GM23338 (cell line): ENCODE measurements around the gene FOXP4. TPM values are rescaled to one million over a fixed set of nuclear protein-coding genes. Genes with fewer than 3 reads are reported as not detected.

Experiments used
- ATAC-seq: fragments of 200-7000 bp; cut with Tn5 transposase; 3 replicates; pipeline ENCODE4 v1.9.1; 2020
- DNase-seq: peaks from one replicate; pipeline ENCODE4 v3.0.0-alpha.2; 2015; ENCODE audit warnings: low spot score
- H2AFZ ChIP-seq: fragments of 200-600 bp; sonication (generic); 2 replicates; pipeline ENCODE4 v1.8.0; 2016; ENCODE audit warnings: antibody characterized with exemption, mild to moderate bottlenecking, moderate library complexity
- H3F3A ChIP-seq: fragments of 200-600 bp; sonication (generic); replicated peaks from 2 replicates; pipeline ENCODE4 v1.8.0; 2017; ENCODE audit warnings: antibody characterized with exemption, mixed run types, low read depth
- H3K27ac ChIP-seq: fragments of 200-600 bp; sonication (generic); 2 replicates; pipeline ENCODE4 v1.6.1; 2016; ENCODE audit warnings: low read depth
- H3K27me3 ChIP-seq: fragments of 200-600 bp; sonication (generic); 2 replicates; pipeline ENCODE4 v1.8.0; 2016; ENCODE audit warnings: mild to moderate bottlenecking, mixed run types, moderate library complexity; ENCODE audit not compliant: insufficient read depth
- H3K36me3 ChIP-seq: fragments of 200-600 bp; sonication (generic); 2 replicates; pipeline ENCODE4 v1.8.0; 2016; ENCODE audit warnings: mild to moderate bottlenecking; ENCODE audit not compliant: insufficient read depth
- H3K4me1 ChIP-seq: fragments of 200-600 bp; sonication (generic); 2 replicates; pipeline ENCODE4 v1.8.0; 2016; ENCODE audit warnings: mild to moderate bottlenecking, moderate library complexity; ENCODE audit not compliant: insufficient read depth
- H3K4me2 ChIP-seq: fragments of 200-600 bp; sonication (generic); 2 replicates; pipeline ENCODE4 v1.7.1; 2017; ENCODE audit warnings: mixed run types
- H3K4me3 ChIP-seq: fragments of 200-600 bp; sonication (generic); 2 replicates; pipeline ENCODE4 v1.6.1; 2016; ENCODE audit warnings: mixed run types
- H3K79me2 ChIP-seq: fragments of 200-600 bp; sonication (generic); replicated peaks from 2 replicates; pipeline ENCODE4 v1.8.0; 2017; ENCODE audit warnings: mild to moderate bottlenecking; ENCODE audit not compliant: insufficient read depth
- H3K9me2 ChIP-seq: fragments of 200-600 bp; sonication (generic); 2 replicates; pipeline ENCODE4 v1.8.0; 2017; ENCODE audit not compliant: insufficient read depth
- H4K20me1 ChIP-seq: fragments of 200-600 bp; sonication (generic); replicated peaks from 2 replicates; pipeline ENCODE4 v1.8.0; 2017; ENCODE audit warnings: mild to moderate bottlenecking; ENCODE audit not compliant: insufficient read depth
- H3K27ac Mint-ChIP-seq: 2 replicates; pipeline ENCODE4 v1.8.0; 2020; ENCODE audit warnings: inconsistent platforms, mild to moderate bottlenecking, moderate library complexity, mixed read lengths
- H3K27me3 Mint-ChIP-seq: 3 replicates; pipeline ENCODE4 v1.8.0; 2022; ENCODE audit warnings: low read depth, mild to moderate bottlenecking, moderate library complexity, mixed read lengths, inconsistent platforms; ENCODE audit not compliant: insufficient read depth, poor library complexity
- H3K36me3 Mint-ChIP-seq: 3 replicates; pipeline ENCODE4 v1.8.0; 2021; ENCODE audit warnings: low read depth, mild to moderate bottlenecking, inconsistent platforms, moderate library complexity, mixed read lengths
- H3K4me1 Mint-ChIP-seq: 3 replicates; pipeline ENCODE4 v1.8.0; 2020; ENCODE audit warnings: mild to moderate bottlenecking, inconsistent platforms, mixed read lengths
- H3K4me3 Mint-ChIP-seq: 3 replicates; pipeline ENCODE4 v1.8.0; 2021; ENCODE audit warnings: moderate library complexity, mild to moderate bottlenecking, inconsistent platforms, mixed read lengths
- H3K9me3 Mint-ChIP-seq: 3 replicates; pipeline ENCODE4 v1.8.0; 2020; ENCODE audit warnings: moderate library complexity, mild to moderate bottlenecking, inconsistent platforms, mixed read lengths
- CTCF ChIP-seq, 2 experiments: fragments of 200-600 bp in 1 of 2; sonication (generic) in 1 of 2; conservative IDR thresholded peaks; 2 replicates each; pipeline versions ENCODE4 v1.5.1 to v1.6.1; 2016 to 2017; ENCODE audit warnings: antibody characterized with exemption in 2 of 2, low read depth in 2 of 2, mild to moderate bottlenecking in 2 of 2, moderate library complexity in 1 of 2
- EZH2phosphoT487 ChIP-seq: fragments of 200-600 bp; sonication (generic); IDR thresholded peaks from one replicate; pipeline ENCODE4 v1.8.1; 2018; ENCODE audit warnings: antibody characterized with exemption; ENCODE audit not compliant: unreplicated experiment
- POLR2AphosphoS5 ChIP-seq: IDR thresholded peaks from 2 replicates; pipeline ENCODE4 v1.6.1; 2016; ENCODE audit warnings: antibody characterized with exemption, low read depth
- REST ChIP-seq: IDR thresholded peaks from one replicate; pipeline ENCODE4 v1.6.1; 2018; ENCODE audit warnings: antibody characterized with exemption; ENCODE audit not compliant: unreplicated experiment
- STAT1 ChIP-seq: IDR thresholded peaks from one replicate; pipeline ENCODE4 v1.6.1; 2016; ENCODE audit warnings: antibody characterized with exemption; ENCODE audit not compliant: unreplicated experiment
- ZNF114 ChIP-seq: fragments of 250-450 bp; sonication (Bioruptor Pico); IDR thresholded peaks from 2 replicates; pipeline ENCODE4 v1.5.0; 2020; ENCODE audit warnings: mild to moderate bottlenecking, moderate library complexity
- polyA plus RNA-seq: library from polyadenylated mRNA; unstranded; fragments of >200 nt; fragmentation: Nextera tagmentation; extraction: Ambion mirVana; gene quantifications from 2 replicates; pipeline ENCODE4 v1.2.1, GENCODE V29; 2016
- total RNA-seq: library from RNA; depleted of rRNA; stranded (reverse); fragments of >200 nt; shearing (Covaris generic); gene quantifications from 2 replicates; pipeline ENCODE4 v1.2.3, GENCODE V29; 2014
- TF ChIP-seq, protein P1 (sequence below): fragments of 250-450 bp; sonication (Bioruptor Pico); IDR thresholded peaks from 2 replicates; pipeline ENCODE4 v1.5.0; 2020; ENCODE audit warnings: mild to moderate bottlenecking, moderate library complexity

FOXP4 gene
- total and polyA plus RNA-seq, 2 experiments from 2014 or later: 5.1 to 13.5 TPM

- peaks cover 5% of the 10 kb centered on the region; the same call in 1 of the 2 replicates for H3F3A ChIP-seq
- peak overlapping the region; percentile 39; the same call in 1 of the 2 replicates for H3K4me3 ChIP-seq
- H3K4me1 ChIP-seq: peaks cover 41% of the 10 kb centered on the region
- Mint-ChIP-seq H3K9me3 (no peaks in the 10 kb centered on the region), H3K27ac (no peak overlapping the region), H3K4me3 (no peak overlapping the region), H3K4me1 (peaks cover 50% of the 10 kb centered on the region), H3K27me3 (peaks cover 32% of the 10 kb centered on the region), H3K36me3 (no peaks in the 10 kb centered on the region; the same call in 2 of the 3 replicates)
- no peaks in the 10 kb centered on the region for H4K20me1 ChIP-seq
- H3K36me3 ChIP-seq: no peaks in the 10 kb centered on the region
- H3K27me3 ChIP-seq: peaks cover 10% of the 10 kb centered on the region
- DNase-seq (no peak), ATAC-seq (no peak; the same call in 2 of the 3 replicates)
- H3K27ac ChIP-seq: no peak overlapping the region
- no peak overlapping the region for H2AFZ ChIP-seq
- H3K9me2 ChIP-seq: no peaks in the 10 kb centered on the region
- no peaks in the 10 kb centered on the region for H3K79me2 ChIP-seq
- peak overlapping the region; percentile 77 for H3K4me2 ChIP-seq
- no peak for TF ChIP-seq EZH2phosphoT487
- TF ChIP-seq STAT1: no peak
- no peak for TF ChIP-seq REST
These were observed 53.8 kb downstream of the FOXP4 start for GRCh38 chr6:41599852-41600445.

- Histone ChIP-seq H3F3A (peaks cover 5% of the 10 kb centered on the region; the same call in 1 of the 2 replicates), H3K27ac (no peak overlapping the region), H4K20me1 (no peaks in the 10 kb centered on the region), H3K79me2 (no peaks in the 10 kb centered on the region), H3K4me1 (peaks cover 41% of the 10 kb centered on the region), H2AFZ (no peak overlapping the region), H3K4me3 (peak overlapping the region; percentile 39; the same call in 1 of the 2 replicates), H3K36me3 (no peaks in the 10 kb centered on the region), H3K4me2 (peak overlapping the region; percentile 77), H3K27me3 (peaks cover 10% of the 10 kb centered on the region), H3K9me2 (no peaks in the 10 kb centered on the region)
- H3K4me3 Mint-ChIP-seq: no peak overlapping the region
- DNase-seq: no peak
- H3K27me3 Mint-ChIP-seq: peaks cover 33% of the 10 kb centered on the region
- ATAC-seq: peak; percentile 1; the same call in 1 of the 3 replicates
- H3K36me3 Mint-ChIP-seq: no peaks in the 10 kb centered on the region; the same call in 2 of the 3 replicates
- no peaks in the 10 kb centered on the region for H3K9me3 Mint-ChIP-seq
- H3K27ac Mint-ChIP-seq: no peak overlapping the region; the same call in 1 of the 2 replicates
- peaks cover 51% of the 10 kb centered on the region for H3K4me1 Mint-ChIP-seq
- TF ChIP-seq POLR2AphosphoS5 (no peak), ZNF114 (CRISPR knock-in tag) (no peak), CTCF (conservative IDR thresholded peaks at IDR 0.05; ENCODE audit: low read depth in 2 of 2) (no peak), STAT1 (no peak)
- TF ChIP-seq, protein P1, sequence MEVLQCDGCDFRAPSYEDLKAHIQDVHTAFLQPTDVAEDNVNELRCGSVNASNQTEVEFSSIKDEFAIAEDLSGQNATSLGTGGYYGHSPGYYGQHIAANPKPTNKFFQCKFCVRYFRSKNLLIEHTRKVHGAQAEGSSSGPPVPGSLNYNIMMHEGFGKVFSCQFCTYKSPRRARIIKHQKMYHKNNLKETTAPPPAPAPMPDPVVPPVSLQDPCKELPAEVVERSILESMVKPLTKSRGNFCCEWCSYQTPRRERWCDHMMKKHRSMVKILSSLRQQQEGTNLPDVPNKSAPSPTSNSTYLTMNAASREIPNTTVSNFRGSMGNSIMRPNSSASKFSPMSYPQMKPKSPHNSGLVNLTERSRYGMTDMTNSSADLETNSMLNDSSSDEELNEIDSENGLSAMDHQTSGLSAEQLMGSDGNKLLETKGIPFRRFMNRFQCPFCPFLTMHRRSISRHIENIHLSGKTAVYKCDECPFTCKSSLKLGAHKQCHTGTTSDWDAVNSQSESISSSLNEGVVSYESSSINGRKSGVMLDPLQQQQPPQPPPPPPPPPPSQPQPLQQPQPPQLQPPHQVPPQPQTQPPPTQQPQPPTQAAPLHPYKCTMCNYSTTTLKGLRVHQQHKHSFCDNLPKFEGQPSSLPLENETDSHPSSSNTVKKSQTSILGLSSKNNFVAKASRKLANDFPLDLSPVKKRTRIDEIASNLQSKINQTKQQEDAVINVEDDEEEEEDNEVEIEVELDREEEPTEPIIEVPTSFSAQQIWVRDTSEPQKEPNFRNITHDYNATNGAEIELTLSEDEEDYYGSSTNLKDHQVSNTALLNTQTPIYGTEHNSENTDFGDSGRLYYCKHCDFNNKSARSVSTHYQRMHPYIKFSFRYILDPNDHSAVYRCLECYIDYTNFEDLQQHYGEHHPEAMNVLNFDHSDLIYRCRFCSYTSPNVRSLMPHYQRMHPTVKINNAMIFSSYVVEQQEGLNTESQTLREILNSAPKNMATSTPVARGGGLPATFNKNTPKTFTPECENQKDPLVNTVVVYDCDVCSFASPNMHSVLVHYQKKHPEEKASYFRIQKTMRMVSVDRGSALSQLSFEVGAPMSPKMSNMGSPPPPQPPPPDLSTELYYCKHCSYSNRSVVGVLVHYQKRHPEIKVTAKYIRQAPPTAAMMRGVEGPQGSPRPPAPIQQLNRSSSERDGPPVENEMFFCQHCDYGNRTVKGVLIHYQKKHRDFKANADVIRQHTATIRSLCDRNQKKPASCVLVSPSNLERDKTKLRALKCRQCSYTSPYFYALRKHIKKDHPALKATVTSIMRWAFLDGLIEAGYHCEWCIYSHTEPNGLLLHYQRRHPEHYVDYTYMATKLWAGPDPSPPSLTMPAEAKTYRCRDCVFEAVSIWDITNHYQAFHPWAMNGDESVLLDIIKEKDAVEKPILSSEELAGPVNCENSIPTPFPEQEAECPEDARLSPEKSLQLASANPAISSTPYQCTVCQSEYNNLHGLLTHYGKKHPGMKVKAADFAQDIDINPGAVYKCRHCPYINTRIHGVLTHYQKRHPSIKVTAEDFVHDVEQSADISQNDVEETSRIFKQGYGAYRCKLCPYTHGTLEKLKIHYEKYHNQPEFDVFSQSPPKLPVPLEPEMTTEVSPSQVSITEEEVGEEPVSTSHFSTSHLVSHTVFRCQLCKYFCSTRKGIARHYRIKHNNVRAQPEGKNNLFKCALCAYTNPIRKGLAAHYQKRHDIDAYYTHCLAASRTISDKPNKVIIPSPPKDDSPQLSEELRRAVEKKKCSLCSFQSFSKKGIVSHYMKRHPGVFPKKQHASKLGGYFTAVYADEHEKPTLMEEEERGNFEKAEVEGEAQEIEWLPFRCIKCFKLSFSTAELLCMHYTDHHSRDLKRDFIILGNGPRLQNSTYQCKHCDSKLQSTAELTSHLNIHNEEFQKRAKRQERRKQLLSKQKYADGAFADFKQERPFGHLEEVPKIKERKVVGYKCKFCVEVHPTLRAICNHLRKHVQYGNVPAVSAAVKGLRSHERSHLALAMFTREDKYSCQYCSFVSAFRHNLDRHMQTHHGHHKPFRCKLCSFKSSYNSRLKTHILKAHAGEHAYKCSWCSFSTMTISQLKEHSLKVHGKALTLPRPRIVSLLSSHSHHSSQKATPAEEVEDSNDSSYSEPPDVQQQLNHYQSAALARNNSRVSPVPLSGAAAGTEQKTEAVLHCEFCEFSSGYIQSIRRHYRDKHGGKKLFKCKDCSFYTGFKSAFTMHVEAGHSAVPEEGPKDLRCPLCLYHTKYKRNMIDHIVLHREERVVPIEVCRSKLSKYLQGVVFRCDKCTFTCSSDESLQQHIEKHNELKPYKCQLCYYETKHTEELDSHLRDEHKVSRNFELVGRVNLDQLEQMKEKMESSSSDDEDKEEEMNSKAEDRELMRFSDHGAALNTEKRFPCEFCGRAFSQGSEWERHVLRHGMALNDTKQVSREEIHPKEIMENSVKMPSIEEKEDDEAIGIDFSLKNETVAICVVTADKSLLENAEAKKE: no peak
These were observed 54.5 kb downstream of the FOXP4 start for GRCh38 chr6:41600499-41601247.
